Activated CD4-positive, CD25-positive, alpha-beta regulatory T cell treated with anti-CD3 and anti-CD28 coated beads, Interleukin-2, amount 50 U/mL, for 24 hours (primary cell): ENCODE measurements around the gene KRTAP9-2.
A peak's percentile ranks its signal among the peaks of the same experiment; 100 is the strongest.
"Not testable (repeated sequence)": the region's sequence is repeated elsewhere in the genome, so short reads cannot be mapped to it uniquely, and the experiment has no call there.

Experiments used
- ATAC-seq, 2 donors: fragments of 150-1000 bp; cut with Tn5 transposase; one replicate each; pipeline ENCODE4 v1.10.0; 2021; ENCODE audit warnings: mild to moderate bottlenecking in 1 of 2, moderate library complexity in 1 of 2

Gene KRTAP9-2

GRCh38 chr17:41226598-41227095 lies at the start of gene KRTAP9-2:
Gene KRTAP9-2 (plus strand): TSS chr17:41226648. CDS start chr17:41226655, 7 bp downstream.
- not testable (repeated sequence) for ATAC-seq

GRCh38 chr17:41176744-41177387 lies 49.6 kb upstream of the KRTAP9-2 start:
- peak in 1 of 2 donors; percentile 41 for ATAC-seq

- no peak for ATAC-seq
These were observed 48.6 kb upstream of the KRTAP9-2 start, which contains the start of gene KRTAP4-2 for GRCh38 chr17:41177727-41178271. Gene KRTAP4-2 (minus strand): TSS chr17:41178221. CDS start chr17:41178164, 57 bp downstream.

- ATAC-seq: peak in 1 of 2 donors; percentile 30
These were observed 48.1 kb upstream of the KRTAP9-2 start for GRCh38 chr17:41178341-41178740.

GRCh38 chr17:41178843-41179616 lies 47.4 kb upstream of the KRTAP9-2 start:
- ATAC-seq: no peak

GRCh38 chr17:41184480-41184961 lies 41.9 kb upstream of the KRTAP9-2 start, which contains the start of gene KRTAP4-1:
Gene KRTAP4-1 (minus strand): TSS chr17:41184911. CDS start chr17:41184854, 57 bp downstream.
- ATAC-seq: no peak

GRCh38 chr17:41185001-41185400 lies 41.4 kb upstream of the KRTAP9-2 start:
- ATAC-seq: no peak

- ATAC-seq: no peak
These were observed 39.6 kb upstream of the KRTAP9-2 start for GRCh38 chr17:41186872-41187271.

GRCh38 chr17:41189837-41190318 lies 36.6 kb upstream of the KRTAP9-2 start, which contains the start of gene KRTAP9-1:
Gene KRTAP9-1 (plus strand): TSS chr17:41189887. CDS start chr17:41189887, 0 bp downstream.
- ATAC-seq: not testable (repeated sequence)

GRCh38 chr17:41190328-41190727 lies 36.1 kb upstream of the KRTAP9-2 start:
- ATAC-seq: no peak

GRCh38 chr17:41196068-41196467 lies 30.4 kb upstream of the KRTAP9-2 start:
- no peak for ATAC-seq

GRCh38 chr17:41199421-41200078 lies 26.9 kb upstream of the KRTAP9-2 start:
- no peak for ATAC-seq

GRCh38 chr17:41211845-41212466 lies 14.5 kb upstream of the KRTAP9-2 start:
- peak in 1 of 2 donors; percentile 24 for ATAC-seq

GRCh38 chr17:41212524-41213169 lies 13.8 kb upstream of the KRTAP9-2 start:
- ATAC-seq: no peak

- ATAC-seq: no peak
These were observed 10.8 kb upstream of the KRTAP9-2 start for GRCh38 chr17:41215681-41216080.

GRCh38 chr17:41223821-41224220 lies 2.6 kb upstream of the KRTAP9-2 start:
- ATAC-seq: no peak

- ATAC-seq: no peak
These were observed 397 bp upstream of the KRTAP9-2 start for GRCh38 chr17:41226051-41226450.

- no peak for ATAC-seq
These were observed 3.6 kb downstream of the KRTAP9-2 start for GRCh38 chr17:41230094-41230493.

GRCh38 chr17:41231731-41232130 lies 5.3 kb downstream of the KRTAP9-2 start:
- ATAC-seq: no peak

- not testable (repeated sequence) for ATAC-seq
These were observed 6.1 kb downstream of the KRTAP9-2 start, which contains the start of gene KRTAP9-3 for GRCh38 chr17:41232399-41233105. Gene KRTAP9-3 (plus strand): TSS chr17:41232449. CDS start chr17:41232502, 53 bp downstream.
